ENCODE results near the gene CAPN7. TPM values are rescaled to one million over a fixed set of nuclear protein-coding genes. Genes with fewer than 3 reads are reported as not detected.
"Not testable (repeated sequence)": the region's sequence is repeated elsewhere in the genome, so short reads cannot be mapped to it uniquely, and the experiment has no call there.

CAPN7 gene
- total RNA-seq, 8 experiments from 2014 or later = 23.4 to 44.3 (median 32.6) TPM

- 10 to 67% (median 40%) methylated on average over 1 to 5 of the region's 6 CpGs; no CpG with 5 or more reads in 1 of the 10 experiments for WGBS, 10 experiments
- Histone ChIP-seq H3K4me1 (replicated peaks in 1 of 2) (peaks cover 0 to 8% of the 10 kb centered on the region in 2 donors), H3K4me3 (no peak overlapping the region), H3K27ac (no peak overlapping the region)
- ATAC-seq (replicated peaks in 6 of 8) = peak in 4 of 8 experiments; percentile 20 to 47 (median 32)
- in situ Hi-C loops (cut with MboI; ENCODE audit: low pct_unique_long_range_greater_than_20kb in 2 of 9, low sequenced_read_pairs in 9 of 9, unreplicated experiment in 9 of 9) = no loop called here
Observed at GRCh38 chr3:15180042-15180611, 25.9 kb upstream of the CAPN7 start.

GRCh38 chr3:15181511-15181910 is 24.5 kb upstream of the CAPN7 start:
- Histone ChIP-seq H3K4me1 (replicated peaks in 1 of 2) (peaks cover 0 to 8% of the 10 kb centered on the region in 2 donors), H3K27ac (no peak overlapping the region), H3K4me3 (no peak overlapping the region)
- in situ Hi-C loops (cut with MboI; ENCODE audit: low pct_unique_long_range_greater_than_20kb in 2 of 9, low sequenced_read_pairs in 9 of 9, unreplicated experiment in 9 of 9) = no loop called here
- ATAC-seq (replicated peaks in 6 of 8) = peak in 1 of 8 experiments; percentile 8
- 0 to 100% (median 86%) methylated on average over 1 of the region's 1 CpG; no CpG with 5 or more reads in 3 of the 10 experiments for WGBS, 10 experiments

GRCh38 chr3:15181963-15182362 is 24.1 kb upstream of the CAPN7 start:
- in situ Hi-C loops (cut with MboI; ENCODE audit: low pct_unique_long_range_greater_than_20kb in 2 of 9, low sequenced_read_pairs in 9 of 9, unreplicated experiment in 9 of 9) = no loop called here
- Histone ChIP-seq H3K27ac (no peak overlapping the region), H3K4me3 (no peak overlapping the region), H3K4me1 (replicated peaks in 1 of 2) (peaks cover 0 to 8% of the 10 kb centered on the region in 2 donors)
- peak in 2 of 8 experiments; percentile 64 to 73 for ATAC-seq (replicated peaks in 6 of 8)
- 11 to 100% (median 76%) methylated on average over 1 of the region's 1 CpG; no CpG with 5 or more reads in 6 of the 10 experiments for WGBS, 10 experiments

- WGBS, 10 experiments = 46 to 95% (median 73%) methylated on average over 1 to 2 of the region's 2 CpGs
- Histone ChIP-seq H3K4me3 (no peak overlapping the region), H3K27ac (no peak overlapping the region), H3K4me1 (replicated peaks in 1 of 2) (peaks cover 0 to 8% of the 10 kb centered on the region in 2 donors)
- ATAC-seq (replicated peaks in 6 of 8) = no peak
- in situ Hi-C loops (cut with MboI; ENCODE audit: low pct_unique_long_range_greater_than_20kb in 2 of 9, low sequenced_read_pairs in 9 of 9, unreplicated experiment in 9 of 9) = no loop called here
Observed at GRCh38 chr3:15183011-15183410, 23.0 kb upstream of the CAPN7 start.

GRCh38 chr3:15185404-15185803 is 20.6 kb upstream of the CAPN7 start:
- in situ Hi-C loops (cut with MboI; ENCODE audit: low pct_unique_long_range_greater_than_20kb in 2 of 9, low sequenced_read_pairs in 9 of 9, unreplicated experiment in 9 of 9) = no loop called here
- WGBS, 10 experiments = 62 to 100% (median 88%) methylated on average over 1 to 2 of the region's 2 CpGs; no CpG with 5 or more reads in 1 of the 10 experiments
- no peak overlapping the region for H3K4me3 ChIP-seq

GRCh38 chr3:15186101-15186476 is 20.0 kb upstream of the CAPN7 start:
- ATAC-seq (replicated peaks in 6 of 8) = no peak
- H3K27ac ChIP-seq = no peak overlapping the region
- in situ Hi-C loops (cut with MboI; ENCODE audit: low pct_unique_long_range_greater_than_20kb in 2 of 9, low sequenced_read_pairs in 9 of 9, unreplicated experiment in 9 of 9) = no loop called here
- 64 to 100% (median 89%) methylated on average over 1 of the region's 1 CpG; no CpG with 5 or more reads in 1 of the 10 experiments for WGBS, 10 experiments
- H3K4me1 ChIP-seq (replicated peaks in 1 of 2) = no peaks in the 10 kb centered on the region
- H3K4me3 ChIP-seq = no peak overlapping the region

More at GRCh38 chr3:15185404-15185803, 20.6 kb upstream of the CAPN7 start:
- no peaks in the 10 kb centered on the region for H3K4me1 ChIP-seq (replicated peaks in 1 of 2)
- no peak overlapping the region for H3K27ac ChIP-seq
- ATAC-seq (replicated peaks in 6 of 8) = no peak

GRCh38 chr3:15186477-15187164 is 19.4 kb upstream of the CAPN7 start:
- H3K4me3 ChIP-seq; H3K4me1 ChIP-seq (replicated peaks in 1 of 2); ATAC-seq (replicated peaks in 6 of 8); in situ Hi-C loops (cut with MboI; ENCODE audit: low pct_unique_long_range_greater_than_20kb in 2 of 9, low sequenced_read_pairs in 9 of 9, unreplicated experiment in 9 of 9); H3K27ac ChIP-seq: not testable (repeated sequence)
- WGBS, 10 experiments = 61 to 100% (median 88%) methylated on average over 2 to 7 of the region's 33 CpGs; no CpG with 5 or more reads in 1 of the 10 experiments

- in situ Hi-C loops (cut with MboI; ENCODE audit: low pct_unique_long_range_greater_than_20kb in 2 of 9, low sequenced_read_pairs in 9 of 9, unreplicated experiment in 9 of 9) = no loop called here
- 69 to 100% (median 82%) methylated on average over 1 to 3 of the region's 3 CpGs; no CpG with 5 or more reads in 2 of the 10 experiments for WGBS, 10 experiments
- no peak overlapping the region for H3K27ac ChIP-seq
- H3K4me1 ChIP-seq (replicated peaks in 1 of 2) = no peaks in the 10 kb centered on the region
- no peak for ATAC-seq (replicated peaks in 6 of 8)
- no peak overlapping the region for H3K4me3 ChIP-seq
Observed at GRCh38 chr3:15197340-15198029, 8.6 kb upstream of the CAPN7 start.

GRCh38 chr3:15198686-15199085 is 7.4 kb upstream of the CAPN7 start:
- in situ Hi-C loops (cut with MboI; ENCODE audit: low pct_unique_long_range_greater_than_20kb in 2 of 9, low sequenced_read_pairs in 9 of 9, unreplicated experiment in 9 of 9) = no loop called here
- Histone ChIP-seq H3K4me1 (replicated peaks in 1 of 2) (no peaks in the 10 kb centered on the region), H3K4me3 (no peak overlapping the region), H3K27ac (no peak overlapping the region)
- peak in 2 of 8 experiments; percentile 30 to 42 for ATAC-seq (replicated peaks in 6 of 8)
- WGBS, 10 experiments = 0 to 71% (median 46%) methylated on average over 1 to 3 of the region's 3 CpGs; no CpG with 5 or more reads in 4 of the 10 experiments

GRCh38 chr3:15199493-15200105 is 6.4 kb upstream of the CAPN7 start:
- Histone ChIP-seq H3K27ac (no peak overlapping the region), H3K4me1 (replicated peaks in 1 of 2) (no peaks in the 10 kb centered on the region), H3K4me3 (no peak overlapping the region)
- WGBS, 10 experiments = 50 to 100% (median 78%) methylated on average over 1 to 8 of the region's 10 CpGs
- ATAC-seq (replicated peaks in 6 of 8) = no peak
- in situ Hi-C loops (cut with MboI; ENCODE audit: low pct_unique_long_range_greater_than_20kb in 2 of 9, low sequenced_read_pairs in 9 of 9, unreplicated experiment in 9 of 9) = loop anchor here in 4 of 9 experiments (25.0 kb wide), 2 partner anchors 87 to 388 kb away; no protein-coding TSS in a partner anchor

GRCh38 chr3:15204005-15204404 is 2.0 kb upstream of the CAPN7 start:
- 25 to 100% (median 60%) methylated on average over 1 to 3 of the region's 3 CpGs; no CpG with 5 or more reads in 1 of the 10 experiments for WGBS, 10 experiments
- Histone ChIP-seq H3K27ac (no peak overlapping the region), H3K4me1 (replicated peaks in 1 of 2) (peaks cover 5 to 7% of the 10 kb centered on the region in 2 donors), H3K4me3 (no peak overlapping the region)
- no peak for ATAC-seq (replicated peaks in 6 of 8)
- in situ Hi-C loops (cut with MboI; ENCODE audit: low pct_unique_long_range_greater_than_20kb in 2 of 9, low sequenced_read_pairs in 9 of 9, unreplicated experiment in 9 of 9) = loop anchor here in 4 of 9 experiments (25.0 kb wide), 2 partner anchors 92 to 383 kb away; no protein-coding TSS in a partner anchor

- peak overlapping the region; percentile 75 to 91 (median 80) for H3K4me3 ChIP-seq
- WGBS, 10 experiments = 0 to 20% (median 5%) methylated on average over 1 to 3 of the region's 3 CpGs; no CpG with 5 or more reads in 2 of the 10 experiments
- in situ Hi-C loops (cut with MboI; ENCODE audit: low pct_unique_long_range_greater_than_20kb in 2 of 9, low sequenced_read_pairs in 9 of 9, unreplicated experiment in 9 of 9) = loop anchor here in 4 of 9 experiments (25.0 kb wide), 2 partner anchors 93 to 382 kb away; no protein-coding TSS in a partner anchor
- peaks cover 5 to 7% of the 10 kb centered on the region in 2 donors for H3K4me1 ChIP-seq (replicated peaks in 1 of 2)
- peak overlapping the region; percentile 57 to 94 for H3K27ac ChIP-seq
- no peak for ATAC-seq (replicated peaks in 6 of 8)
Observed at GRCh38 chr3:15205482-15205933, 538 bp upstream of the CAPN7 start.

All from motor neuron (in vitro differentiated cells).